Psoas muscle (tissue), 8 donors: ENCODE measurements around the gene CCDC197. TPM values are rescaled to one million over a fixed set of nuclear protein-coding genes. Genes with fewer than 3 reads are reported as not detected.

Source experiments
- ATAC-seq, 4 donors: fragments of 200-7000 bp; cut with Tn5 transposase; one replicate each; pipeline ENCODE4 v1.9.1; 2020; ENCODE audit warnings: moderate library complexity in 3 of 4, mild to moderate bottlenecking in 2 of 4
- DNase-seq, 2 donors: peaks; one replicate each; pipeline ENCODE4 v3.0.0-alpha.2; 2020
- H3K27ac ChIP-seq: fragments of 200-600 bp; one replicate; pipeline ENCODE4 v1.8.0; 2022
- H3K27me3 ChIP-seq, 3 donors: fragments of 200-600 bp in 1 of 3; one replicate each; pipeline versions ENCODE4 v1.6.1 to v1.8.0; 2013 to 2022; ENCODE audit warnings: low read length in 2 of 3, mild to moderate bottlenecking in 2 of 3, moderate library complexity in 1 of 3; ENCODE audit not compliant: insufficient read depth in 3 of 3
- H3K36me3 ChIP-seq, 2 donors: fragments of 200-600 bp in 1 of 2; one replicate each; pipeline versions ENCODE4 v1.6.1 to v1.8.0; 2013 to 2022; ENCODE audit warnings: low read depth in 1 of 2, mild to moderate bottlenecking in 1 of 2, moderate library complexity in 1 of 2; ENCODE audit not compliant: insufficient read depth in 1 of 2
- H3K4me1 ChIP-seq: fragments of 200-600 bp; one replicate; pipeline ENCODE4 v1.8.0; 2022
- H3K4me3 ChIP-seq: fragments of 200-600 bp; one replicate; pipeline ENCODE4 v1.8.0; 2022; ENCODE audit warnings: mild to moderate bottlenecking
- H3K9me3 ChIP-seq: fragments of 200-600 bp; one replicate; pipeline ENCODE4 v1.8.0; 2022
- WGBS, 3 donors: extraction: QIAGEN DNeasy Blood & Tissue Kit; methylation state at CpG; one replicate each; pipeline versions ENCODE4 v1.1.6 to v1.1.7; 2013; 5-methylcytosine and 5-hydroxymethylcytosine counted together
- intact Hi-C, 2 donors: fragments of 100-400 bp; cut with DNase I; formaldehyde crosslinking; loops; one replicate each; pipeline versions ENCODE4 v1.11.0 to v1.14.2; 2022
- polyA plus RNA-seq, 3 donors: library from polyadenylated mRNA; stranded (reverse); fragments of 200-250 nt; gene quantifications; one replicate each; pipeline ENCODE4 v1.2.3, GENCODE V29; 2013
- total RNA-seq, 4 donors: library from RNA; stranded (reverse); fragmentation: NEBNext Ultra II Directional in 2 of 4; extraction: Animal tissue kit (Norgen Biotek cat#: 25700) in 2 of 4; gene quantifications; one replicate each; pipeline versions ENCODE4 v1.2.1 to v1.2.4, GENCODE V29; 2021 to 2023
- TF ChIP-seq, protein P1 (sequence below): fragments of 200-600 bp; IDR thresholded peaks from one replicate; pipeline ENCODE4 v1.8.0; 2022; ENCODE audit warnings: antibody characterized with exemption
- donor health status: healthy with polysubstance abuse.
- donor health status: DM: no; HTN: no; CAD: no; lungs with moderate emphysema.
- donor health status: Bipolar disorder and iron deficiency.
- donor health status: healthy.
- donor health status: DM: yes; HTN: yes; CAD: no.
- donor health status: DM: no; HTN: no; CAD: no.
- donor health status: DM: no; HTN: no; CAD: no.
- donor health status: DM: yes; HTN: yes; CAD: no.

The CCDC197 gene
- total and polyA plus RNA-seq, 7 donors = 0.04 to 3.9 (median 0.71) TPM

GRCh38 chr14:94021416-94022157 is 24.5 kb downstream of the CCDC197 start:
- Histone ChIP-seq H3K27me3 (no peaks in the 10 kb centered on the region), H3K36me3 (no peaks in the 10 kb centered on the region), H3K27ac (no peak overlapping the region), H3K4me3 (no peak overlapping the region), H3K4me1 (no peaks in the 10 kb centered on the region), H3K9me3 (no peaks in the 10 kb centered on the region)
- intact Hi-C loops = loop anchor here in 1 of 2 donors (10.0 kb wide), 1 partner anchor 367 kb away; no protein-coding TSS in a partner anchor
- DNase-seq (peak in 1 of 2 donors; percentile 27), ATAC-seq (no peak)
- WGBS, 3 donors = 77 to 82% (median 81%) methylated on average over 10 of the region's 10 CpGs
- TF ChIP-seq, protein P1, sequence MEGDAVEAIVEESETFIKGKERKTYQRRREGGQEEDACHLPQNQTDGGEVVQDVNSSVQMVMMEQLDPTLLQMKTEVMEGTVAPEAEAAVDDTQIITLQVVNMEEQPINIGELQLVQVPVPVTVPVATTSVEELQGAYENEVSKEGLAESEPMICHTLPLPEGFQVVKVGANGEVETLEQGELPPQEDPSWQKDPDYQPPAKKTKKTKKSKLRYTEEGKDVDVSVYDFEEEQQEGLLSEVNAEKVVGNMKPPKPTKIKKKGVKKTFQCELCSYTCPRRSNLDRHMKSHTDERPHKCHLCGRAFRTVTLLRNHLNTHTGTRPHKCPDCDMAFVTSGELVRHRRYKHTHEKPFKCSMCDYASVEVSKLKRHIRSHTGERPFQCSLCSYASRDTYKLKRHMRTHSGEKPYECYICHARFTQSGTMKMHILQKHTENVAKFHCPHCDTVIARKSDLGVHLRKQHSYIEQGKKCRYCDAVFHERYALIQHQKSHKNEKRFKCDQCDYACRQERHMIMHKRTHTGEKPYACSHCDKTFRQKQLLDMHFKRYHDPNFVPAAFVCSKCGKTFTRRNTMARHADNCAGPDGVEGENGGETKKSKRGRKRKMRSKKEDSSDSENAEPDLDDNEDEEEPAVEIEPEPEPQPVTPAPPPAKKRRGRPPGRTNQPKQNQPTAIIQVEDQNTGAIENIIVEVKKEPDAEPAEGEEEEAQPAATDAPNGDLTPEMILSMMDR = no peak

DNA sequence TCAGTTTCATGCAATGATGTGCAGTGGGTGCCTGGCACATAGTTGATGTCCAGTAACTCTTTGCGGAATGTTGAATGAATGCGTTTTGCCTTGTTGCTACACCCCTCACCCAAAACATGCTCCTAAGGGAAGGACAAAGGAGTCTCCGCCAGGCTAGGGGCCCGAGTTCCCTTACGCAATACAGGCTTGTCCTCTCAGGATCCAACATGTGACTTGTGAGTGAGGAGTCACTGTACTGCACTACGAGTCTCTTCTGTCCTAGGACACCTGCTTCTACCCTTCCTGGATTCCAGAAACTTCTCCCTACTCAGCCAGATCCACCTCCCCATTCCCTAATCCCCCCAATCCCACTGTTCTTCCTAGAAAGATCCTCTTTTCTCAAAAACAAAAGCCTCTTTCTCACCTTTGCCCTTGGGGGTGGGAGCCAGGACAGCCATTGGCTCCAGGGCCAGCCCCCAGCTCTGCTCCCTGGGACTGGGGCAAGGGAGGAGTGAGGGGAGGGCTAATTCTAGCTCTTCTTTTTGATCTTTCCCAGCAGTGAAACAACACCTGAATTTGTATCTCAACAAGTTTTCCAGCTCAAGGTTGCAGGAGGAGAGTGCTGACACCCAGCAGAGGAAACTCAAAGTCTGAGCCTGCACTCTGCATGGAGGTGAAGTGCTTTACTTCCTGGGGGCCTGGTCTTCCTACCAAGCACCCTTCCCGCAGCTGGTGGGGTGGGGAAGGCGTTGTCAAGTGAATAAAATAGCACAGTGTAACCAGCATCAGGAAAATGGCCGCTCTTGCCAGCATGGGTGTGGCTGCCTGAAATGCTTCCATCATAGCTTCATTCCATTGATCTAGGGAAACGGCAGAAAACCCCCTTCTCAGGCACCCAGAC is 25.7 kb downstream of the CCDC197 start:
- intact Hi-C loops = loop anchor here in 1 of 2 donors (10.0 kb wide), 1 partner anchor 368 kb away; no protein-coding TSS in a partner anchor
- Histone ChIP-seq H3K27ac (no peak overlapping the region), H3K4me1 (no peaks in the 10 kb centered on the region), H3K4me3 (no peak overlapping the region), H3K36me3 (no peaks in the 10 kb centered on the region), H3K9me3 (no peaks in the 10 kb centered on the region), H3K27me3 (no peaks in the 10 kb centered on the region)
- 68 to 79% (median 73%) methylated on average over 10 of the region's 10 CpGs for WGBS, 3 donors
- DNase-seq (peak in 1 of 2 donors; percentile 24), ATAC-seq (no peak)
- TF ChIP-seq, protein P1 = no peak

DNA sequence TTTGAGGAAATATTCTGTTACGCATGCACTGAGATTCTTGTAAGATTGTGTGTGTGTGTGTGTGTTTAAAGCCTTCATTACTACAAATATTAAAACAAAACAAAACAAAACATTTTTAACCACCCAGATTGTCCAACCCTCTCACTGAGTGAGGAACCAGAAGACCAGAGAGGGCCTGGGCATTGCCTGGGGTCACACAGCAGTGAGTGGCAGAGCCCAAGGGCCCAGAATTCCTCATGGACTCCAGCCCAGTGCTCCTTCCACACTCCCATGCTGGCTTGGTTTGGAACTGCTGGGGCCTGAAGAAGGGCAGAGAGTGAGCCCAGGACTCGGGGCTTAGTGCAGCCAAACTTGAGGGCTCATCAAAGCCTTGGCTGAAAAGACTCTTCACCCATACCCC is 27.4 kb downstream of the CCDC197 start:
- H3K27me3 ChIP-seq = no peaks in the 10 kb centered on the region
- H3K4me3 ChIP-seq = no peak overlapping the region
- H3K4me1 ChIP-seq = no peaks in the 10 kb centered on the region
- DNase-seq (peak in 1 of 2 donors; percentile 11), ATAC-seq (no peak)
- no peaks in the 10 kb centered on the region for H3K36me3 ChIP-seq
- TF ChIP-seq, protein P1 = no peak
- no peak overlapping the region for H3K27ac ChIP-seq
- intact Hi-C loops = loop anchor here in 1 of 2 donors (10.0 kb wide), 1 partner anchor 370 kb away; no protein-coding TSS in a partner anchor
- 92 to 100% (median 93%) methylated on average over 2 of the region's 2 CpGs for WGBS, 3 donors
- H3K9me3 ChIP-seq = no peaks in the 10 kb centered on the region

DNA sequence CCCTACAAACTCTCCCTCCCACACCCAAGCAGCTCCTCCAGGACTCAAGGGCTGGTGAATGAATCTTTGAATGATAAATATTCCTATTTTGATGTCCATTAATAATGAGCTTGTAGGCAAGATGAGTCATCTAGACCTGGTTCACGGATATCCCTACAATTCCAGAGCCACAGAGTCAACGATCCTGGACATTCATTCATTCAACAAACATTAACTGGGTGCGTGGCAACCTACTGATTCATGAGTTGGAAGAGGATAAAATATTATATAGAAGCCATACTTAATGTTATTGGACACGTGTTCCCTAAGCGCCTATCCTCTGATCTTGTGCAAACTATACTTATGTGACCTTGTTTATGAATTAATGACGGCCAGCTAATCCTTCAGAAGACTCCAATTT is 28.6 kb downstream of the CCDC197 start:
- no peaks in the 10 kb centered on the region for H3K4me1 ChIP-seq
- TF ChIP-seq, protein P1 = no peak
- peak overlapping the region; percentile 79 for H3K4me3 ChIP-seq
- no peaks in the 10 kb centered on the region for H3K36me3 ChIP-seq
- ATAC-seq (no peak), DNase-seq (no peak)
- no peak overlapping the region for H3K27ac ChIP-seq
- 55 to 62% (median 57%) methylated on average over 6 of the region's 6 CpGs for WGBS, 3 donors
- no peaks in the 10 kb centered on the region for H3K27me3 ChIP-seq
- no peaks in the 10 kb centered on the region for H3K9me3 ChIP-seq
- intact Hi-C loops = loop anchor here in 1 of 2 donors (10.0 kb wide), 1 partner anchor 371 kb away; no protein-coding TSS in a partner anchor
